SKM-1 (cell line): ENCODE data around the gene LTBR.
A peak's percentile ranks its signal among the peaks of the same experiment; 100 is the strongest.
"Not testable (repeated sequence)": the region's sequence is repeated elsewhere in the genome, so short reads cannot be mapped to it uniquely, and the experiment has no call there.

Experiments
- DNase-seq: peaks from one replicate; lab custom pipeline; 2025; ENCODE audit not compliant: unreplicated experiment; lab: John Stamatoyannopoulos, UW

Gene LTBR

GRCh38 chr12:6383572-6384498 lies at the start of gene LTBR:
TSS of gene LTBR (plus strand) at chr12:6384162. CDS start at chr12:6384359, 197 bp downstream.
- DNase-seq, result peak; percentile 29

GRCh38 chr12:6334359-6334758 lies 49.6 kb upstream of the LTBR start:
- no peak for DNase-seq

GRCh38 chr12:6334940-6335450 lies 49.0 kb upstream of the LTBR start:
- no peak for DNase-seq

GRCh38 chr12:6335451-6336078 lies 48.4 kb upstream of the LTBR start:
- peak; percentile 12 for DNase-seq

GRCh38 chr12:6336079-6336888 lies 47.7 kb upstream of the LTBR start:
- peak; percentile 49 for DNase-seq

GRCh38 chr12:6336889-6337853 lies 46.8 kb upstream of the LTBR start:
- DNase-seq, result peak; percentile 6

- no peak for DNase-seq
Observed at GRCh38 chr12:6337958-6338433, 46.0 kb upstream of the LTBR start.

- DNase-seq, result not testable (repeated sequence)
Observed at GRCh38 chr12:6338536-6338935, 45.4 kb upstream of the LTBR start.

GRCh38 chr12:6338955-6339354 lies 45.0 kb upstream of the LTBR start:
- no peak for DNase-seq

GRCh38 chr12:6340032-6340638 lies 43.8 kb upstream of the LTBR start:
- DNase-seq, result no peak

GRCh38 chr12:6340745-6341416 lies 43.1 kb upstream of the LTBR start:
- peak; percentile 8 for DNase-seq

- peak; percentile 52 for DNase-seq
Observed at GRCh38 chr12:6341417-6342139, 42.4 kb upstream of the LTBR start, which contains the start of gene TNFRSF1A. TSS of gene TNFRSF1A (minus strand) at chr12:6342076. CDS start at chr12:6341814, 262 bp downstream.

GRCh38 chr12:6342140-6342889 lies 41.6 kb upstream of the LTBR start:
- no peak for DNase-seq

- DNase-seq, result no peak
Observed at GRCh38 chr12:6343518-6343917, 40.4 kb upstream of the LTBR start.

- DNase-seq, result not testable (repeated sequence)
Observed at GRCh38 chr12:6344101-6344660, 39.8 kb upstream of the LTBR start.

GRCh38 chr12:6345319-6346091 lies 38.5 kb upstream of the LTBR start:
- DNase-seq, result peak; percentile 19
